ENCODE results near the gene KIF11.

DNA sequence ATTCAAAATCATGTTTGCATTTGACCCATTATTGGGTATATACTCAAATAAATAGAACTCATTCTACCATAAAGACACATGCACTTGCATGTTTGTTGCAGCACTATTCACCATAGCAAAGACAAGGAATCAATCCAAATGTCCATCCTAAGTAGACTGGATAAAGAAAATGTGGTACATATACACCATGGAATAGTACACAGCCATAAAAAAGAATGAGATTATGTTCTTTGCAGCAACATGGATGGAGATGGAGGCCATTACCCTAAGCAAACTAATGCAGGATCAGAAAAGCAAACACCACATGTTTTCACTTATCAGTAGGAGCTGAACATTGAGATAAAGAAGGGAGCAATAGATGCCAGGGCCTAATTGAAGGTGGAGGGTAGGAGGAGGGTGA, 84.8 kb downstream of the KIF11 start:
- TF ChIP-seq EP300 (IDR thresholded peaks at IDR 0.05) = no peak
- no peak for TF ChIP-seq CTCF (IDR thresholded peaks at IDR 0.05)
- no peak for TF ChIP-seq POLR2A (IDR thresholded peaks at IDR 0.05)

Data from upper lobe of left lung (tissue), 4 donors.